Activated CD4-positive, CD25-positive, alpha-beta regulatory T cell treated with anti-CD3 and anti-CD28 coated beads, Interleukin-2, amount 50 U/mL, for 16 hours (primary cell): ENCODE measurements around the gene PIK3R3.
"Not testable (repeated sequence)": the region's sequence is repeated elsewhere in the genome, so short reads cannot be mapped to it uniquely, and the experiment has no call there.

Experiments used
- DNase-seq: peaks from one replicate; pipeline ENCODE4 v3.0.0-alpha.2; 2020; ENCODE audit warnings: low read depth, low spot score

PIK3R3 gene

GRCh38 chr1:46102769-46103476 is 29.5 kb downstream of the PIK3R3 start:
- no peak for DNase-seq

- no peak for DNase-seq
Observed at GRCh38 chr1:46099215-46099614, 33.2 kb downstream of the PIK3R3 start.

GRCh38 chr1:46098027-46098712 is 34.3 kb downstream of the PIK3R3 start:
- DNase-seq = no peak

- no peak for DNase-seq
Observed at GRCh38 chr1:46097149-46097472, 35.3 kb downstream of the PIK3R3 start.

- no peak for DNase-seq
Observed at GRCh38 chr1:46096269-46097148, 35.9 kb downstream of the PIK3R3 start.

GRCh38 chr1:46095110-46095509 is 37.3 kb downstream of the PIK3R3 start:
- not testable (repeated sequence) for DNase-seq

GRCh38 chr1:46094471-46095005 is 37.9 kb downstream of the PIK3R3 start:
- DNase-seq = no peak

GRCh38 chr1:46093832-46094231 is 38.6 kb downstream of the PIK3R3 start:
- DNase-seq = not testable (repeated sequence)

GRCh38 chr1:46087891-46088290 is 44.5 kb downstream of the PIK3R3 start:
- no peak for DNase-seq

GRCh38 chr1:46086576-46086975 is 45.9 kb downstream of the PIK3R3 start:
- DNase-seq = no peak

- no peak for DNase-seq
Observed at GRCh38 chr1:46084553-46085451, 47.6 kb downstream of the PIK3R3 start.

GRCh38 chr1:46083579-46083978 is 48.9 kb downstream of the PIK3R3 start:
- DNase-seq = no peak

- DNase-seq = no peak
Observed at GRCh38 chr1:46081619-46082018, 50.8 kb downstream of the PIK3R3 start.

- no peak for DNase-seq
Observed at GRCh38 chr1:46081206-46081605, 51.2 kb downstream of the PIK3R3 start.

- DNase-seq = no peak
Observed at GRCh38 chr1:46080257-46080656, 52.2 kb downstream of the PIK3R3 start.

GRCh38 chr1:46077644-46078043 is 54.8 kb downstream of the PIK3R3 start:
- DNase-seq = no peak

GRCh38 chr1:46076343-46076742 is 56.1 kb downstream of the PIK3R3 start:
- no peak for DNase-seq

- DNase-seq = no peak
Observed at GRCh38 chr1:46072975-46073374, 59.5 kb downstream of the PIK3R3 start.

GRCh38 chr1:46070164-46070814 is 62.1 kb downstream of the PIK3R3 start:
- DNase-seq = no peak

- no peak for DNase-seq
Observed at GRCh38 chr1:46068525-46068924, 63.9 kb downstream of the PIK3R3 start.

GRCh38 chr1:46067652-46068051 is 64.8 kb downstream of the PIK3R3 start:
- DNase-seq = no peak
